HUES48 (cell line): ENCODE results near the gene FUT6.
"Not testable (repeated sequence)": the region's sequence is repeated elsewhere in the genome, so short reads cannot be mapped to it uniquely, and the experiment has no call there.

ENCODE experiments used
- H3K27ac ChIP-seq: one replicate; pipeline ENCODE4 v1.7.0; 2013; ENCODE audit warnings: low read depth, low read length, inconsistent platforms
- H3K27me3 ChIP-seq: 2 replicates; pipeline ENCODE4 v1.6.1; 2013; ENCODE audit warnings: mild to moderate bottlenecking, low read length; ENCODE audit not compliant: control insufficient read depth, insufficient read depth
- H3K36me3 ChIP-seq: 2 replicates; pipeline ENCODE4 v1.6.1; 2013; ENCODE audit warnings: low read length; ENCODE audit not compliant: control insufficient read depth, insufficient read depth
- H3K4me1 ChIP-seq: 2 replicates; pipeline ENCODE4 v1.6.1; 2013; ENCODE audit warnings: mild to moderate bottlenecking, low read length; ENCODE audit not compliant: control insufficient read depth, insufficient read depth
- H3K4me3 ChIP-seq: 2 replicates; pipeline ENCODE4 v1.5.1; 2013; ENCODE audit warnings: mild to moderate bottlenecking, low read depth, low read length
- H3K9ac ChIP-seq: 2 replicates; pipeline ENCODE4 v1.6.1; 2013; ENCODE audit warnings: mild to moderate bottlenecking, low read depth, low read length, moderate library complexity
- H3K9me3 ChIP-seq: 2 replicates; pipeline ENCODE4 v1.6.1; 2013; ENCODE audit warnings: low read length; ENCODE audit not compliant: control insufficient read depth, insufficient read depth

The FUT6 gene, protein sequence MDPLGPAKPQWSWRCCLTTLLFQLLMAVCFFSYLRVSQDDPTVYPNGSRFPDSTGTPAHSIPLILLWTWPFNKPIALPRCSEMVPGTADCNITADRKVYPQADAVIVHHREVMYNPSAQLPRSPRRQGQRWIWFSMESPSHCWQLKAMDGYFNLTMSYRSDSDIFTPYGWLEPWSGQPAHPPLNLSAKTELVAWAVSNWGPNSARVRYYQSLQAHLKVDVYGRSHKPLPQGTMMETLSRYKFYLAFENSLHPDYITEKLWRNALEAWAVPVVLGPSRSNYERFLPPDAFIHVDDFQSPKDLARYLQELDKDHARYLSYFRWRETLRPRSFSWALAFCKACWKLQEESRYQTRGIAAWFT

GRCh38 chr19:5839065-5840017 is at the start of gene FUT6:
Gene FUT6, minus strand, starts transcription at chr19:5839702. Its CDS starts 7,135 bp downstream, at chr19:5832567.
- Histone ChIP-seq H3K9ac (no peak within 1 kb of the TSS), H3K4me1 (no peaks in the 10 kb centered on the region), H3K9me3 (no peaks in the 10 kb centered on the region), H3K27me3 (no peaks in the 10 kb centered on the region), H3K36me3 (no peaks in the 10 kb centered on the region), H3K4me3 (no peak within 1 kb of the TSS), H3K27ac (no peak within 1 kb of the TSS)

DNA sequence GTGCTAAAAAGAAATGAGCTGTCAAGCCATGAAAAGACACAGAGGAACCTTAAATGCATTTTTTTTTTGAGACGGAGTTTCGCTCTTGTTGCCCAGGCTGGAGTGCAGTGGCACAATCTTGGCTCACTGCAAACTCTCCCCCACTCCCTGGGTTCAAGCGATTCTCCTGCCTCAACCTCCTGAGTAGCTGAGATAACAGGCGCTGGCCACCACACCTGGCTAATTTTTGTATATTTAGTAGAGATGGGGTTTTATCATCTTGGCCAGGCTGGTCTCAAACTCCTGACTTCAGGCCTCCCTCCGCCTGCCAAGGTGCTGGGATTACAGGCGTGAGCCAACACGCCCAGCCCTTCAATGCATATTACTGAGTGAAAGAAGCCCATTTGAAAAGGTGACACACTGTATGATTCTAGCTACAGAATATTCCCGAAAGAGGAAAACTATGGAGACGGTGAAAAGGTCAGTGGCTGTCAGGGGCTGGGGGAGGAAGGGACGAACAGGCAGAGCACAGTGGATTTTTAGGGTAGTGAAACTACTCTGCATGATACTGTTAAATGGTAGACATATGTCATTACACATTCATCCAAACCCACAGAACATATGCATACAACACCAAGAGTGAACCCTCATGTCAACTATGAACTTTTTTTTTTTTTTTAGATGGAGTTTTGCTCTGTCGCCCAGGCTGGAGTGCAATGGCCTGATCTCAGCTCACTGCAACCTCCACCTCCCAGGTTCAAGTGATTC is 44.7 kb upstream of the FUT6 start:
- not testable (repeated sequence) for H3K4me1 ChIP-seq, H3K27me3 ChIP-seq, H3K36me3 ChIP-seq, H3K9me3 ChIP-seq, H3K27ac ChIP-seq, H3K4me3 ChIP-seq, H3K9ac ChIP-seq

DNA sequence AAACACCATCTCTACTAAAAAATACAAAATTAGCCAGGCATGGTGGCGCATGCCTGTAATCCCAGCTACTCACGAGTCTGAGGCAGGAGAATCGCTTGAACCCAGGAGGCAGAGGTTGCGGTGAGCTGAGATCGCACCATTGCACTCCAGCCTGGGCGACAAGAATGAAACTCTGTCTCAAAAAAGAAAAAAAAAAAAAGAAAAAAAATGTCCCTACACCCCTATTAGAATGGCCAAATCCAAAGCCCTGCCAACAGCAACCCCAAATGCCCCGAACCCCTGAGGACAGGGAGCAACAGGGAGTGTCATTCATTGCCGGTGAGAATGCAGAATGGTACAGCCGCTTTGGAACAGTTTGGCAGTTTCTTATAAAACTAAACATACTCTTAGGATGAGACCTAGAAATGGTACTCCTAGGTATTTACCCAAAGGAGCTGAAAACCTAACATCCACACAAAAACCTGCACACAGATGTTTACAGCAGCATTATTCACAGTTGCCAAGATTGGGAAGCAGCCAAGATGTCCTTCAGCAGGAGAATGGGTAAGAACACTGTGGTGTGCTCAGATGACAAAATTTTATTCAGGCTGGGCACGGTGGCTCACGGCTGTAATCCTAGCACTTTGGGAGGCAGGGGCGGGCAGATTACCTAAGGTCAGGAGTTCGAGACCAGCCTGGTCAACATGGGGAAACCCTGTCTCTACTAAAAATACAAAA is 43.8 kb upstream of the FUT6 start:
- not testable (repeated sequence) for H3K9me3 ChIP-seq, H3K4me3 ChIP-seq, H3K36me3 ChIP-seq, H3K4me1 ChIP-seq, H3K27ac ChIP-seq, H3K9ac ChIP-seq, H3K27me3 ChIP-seq

GRCh38 chr19:5882421-5882968 is 43.0 kb upstream of the FUT6 start:
- Histone ChIP-seq H3K4me1 (peaks cover 6% of the 10 kb centered on the region; the same call in 1 of the 2 replicates), H3K36me3 (no peaks in the 10 kb centered on the region), H3K9me3 (no peaks in the 10 kb centered on the region), H3K27me3 (no peaks in the 10 kb centered on the region), H3K4me3 (no peak overlapping the region), H3K27ac (no peak overlapping the region), H3K9ac (no peak overlapping the region)

DNA sequence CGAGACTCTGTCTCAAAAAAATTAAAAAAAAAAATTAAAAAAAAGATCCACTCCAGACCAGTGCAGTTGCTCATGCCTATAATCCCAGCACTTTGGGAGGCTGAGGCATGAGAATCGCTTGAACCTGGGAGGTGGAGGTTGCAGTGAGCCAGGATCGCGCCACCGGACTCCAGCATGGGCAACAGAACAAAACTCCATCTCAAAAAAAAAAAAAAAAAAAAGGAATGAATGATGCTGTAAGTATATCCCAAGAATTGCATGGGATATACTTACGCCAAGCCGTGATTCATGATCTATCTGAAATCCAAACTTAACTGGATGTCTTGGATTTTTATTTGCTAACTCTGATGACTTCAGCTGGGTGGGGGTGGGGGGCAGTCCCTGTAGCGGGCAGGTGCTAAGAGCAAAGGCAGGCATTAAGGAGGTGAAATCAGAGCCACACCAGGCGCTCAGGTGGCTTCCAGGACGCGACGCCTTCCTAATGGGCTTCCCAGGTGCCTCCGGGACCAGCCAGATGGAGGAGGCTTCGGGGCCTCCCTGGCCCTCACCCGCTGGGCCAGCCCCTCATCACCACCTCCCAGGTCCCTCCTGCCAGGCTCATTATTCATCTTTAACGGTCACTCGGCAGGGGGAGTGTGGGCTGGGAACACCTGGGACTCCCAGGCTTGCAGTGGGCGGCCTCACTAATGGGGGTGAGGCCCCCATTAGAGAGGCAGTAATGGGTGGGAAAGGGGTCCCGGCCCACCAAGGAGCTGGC is 42.2 kb upstream of the FUT6 start:
- Histone ChIP-seq H3K36me3 (no peaks in the 10 kb centered on the region), H3K4me1 (peaks cover 6% of the 10 kb centered on the region; the same call in 1 of the 2 replicates), H3K9ac (no peak overlapping the region), H3K9me3 (no peaks in the 10 kb centered on the region), H3K4me3 (no peak overlapping the region), H3K27ac (no peak overlapping the region), H3K27me3 (no peaks in the 10 kb centered on the region)

- no peaks in the 10 kb centered on the region for H3K36me3 ChIP-seq
- no peak overlapping the region for H3K4me3 ChIP-seq
- no peaks in the 10 kb centered on the region for H3K9me3 ChIP-seq
- H3K27me3 ChIP-seq, result no peaks in the 10 kb centered on the region
- H3K27ac ChIP-seq, result peak overlapping the region; percentile 20
- H3K9ac ChIP-seq, result no peak overlapping the region
- peaks cover 6% of the 10 kb centered on the region; the same call in 1 of the 2 replicates for H3K4me1 ChIP-seq
Measured at GRCh38 chr19:5880604-5881078, 41.1 kb upstream of the FUT6 start.

DNA sequence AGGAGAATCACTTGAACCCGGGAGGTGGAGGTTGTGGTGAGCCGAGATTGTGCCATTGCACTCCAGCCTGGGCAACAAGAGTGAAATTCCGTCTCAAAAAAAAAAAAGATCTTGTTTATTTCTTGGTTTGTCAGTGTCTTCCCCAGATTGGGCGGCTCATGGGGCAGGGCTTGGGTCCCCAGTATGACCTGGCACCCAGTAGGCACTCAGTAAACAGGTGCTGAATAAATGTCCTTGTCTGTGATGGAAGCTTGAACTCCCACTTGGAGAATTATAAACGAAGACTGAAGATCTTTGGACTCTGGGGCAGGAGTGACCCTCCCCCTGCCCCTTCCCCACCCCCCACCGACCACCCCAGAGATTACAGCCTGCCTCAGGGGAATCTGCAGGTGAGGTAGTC is 40.7 kb upstream of the FUT6 start:
- Histone ChIP-seq H3K27ac (peak overlapping the region; percentile 20), H3K36me3 (no peaks in the 10 kb centered on the region), H3K9ac (no peak overlapping the region), H3K4me3 (no peak overlapping the region), H3K4me1 (peaks cover 6% of the 10 kb centered on the region; the same call in 1 of the 2 replicates), H3K27me3 (no peaks in the 10 kb centered on the region), H3K9me3 (no peaks in the 10 kb centered on the region)

GRCh38 chr19:5877882-5878281 is 38.4 kb upstream of the FUT6 start:
- H3K36me3 ChIP-seq, result no peaks in the 10 kb centered on the region
- no peaks in the 10 kb centered on the region for H3K9me3 ChIP-seq
- H3K9ac ChIP-seq, result no peak overlapping the region
- H3K4me3 ChIP-seq, result no peak overlapping the region
- no peaks in the 10 kb centered on the region for H3K27me3 ChIP-seq
- no peak overlapping the region for H3K27ac ChIP-seq
- peaks cover 6% of the 10 kb centered on the region; the same call in 1 of the 2 replicates for H3K4me1 ChIP-seq

DNA sequence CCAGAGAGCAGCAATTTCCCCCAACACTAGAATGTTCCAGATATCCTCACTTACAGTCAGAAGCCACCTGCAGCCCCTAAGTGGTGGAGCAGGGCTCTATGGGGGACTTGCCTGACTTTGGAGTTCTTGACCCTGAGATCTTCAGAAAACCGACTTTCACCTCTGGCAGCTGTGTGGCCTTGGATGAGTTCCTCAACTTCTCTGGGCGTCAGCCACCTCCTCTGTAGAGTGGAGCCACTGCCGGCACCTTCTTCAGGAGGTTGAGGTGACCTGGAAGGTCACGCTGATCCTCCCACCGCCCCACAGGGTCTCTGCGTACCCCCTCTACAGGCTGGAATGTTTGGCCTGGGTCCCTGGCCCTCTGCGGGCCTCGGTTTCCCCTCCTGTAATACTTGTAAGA is 37.9 kb upstream of the FUT6 start:
- Histone ChIP-seq H3K4me3 (no peak overlapping the region), H3K27ac (no peak overlapping the region), H3K27me3 (no peaks in the 10 kb centered on the region), H3K4me1 (peaks cover 6% of the 10 kb centered on the region; the same call in 1 of the 2 replicates), H3K36me3 (no peaks in the 10 kb centered on the region), H3K9ac (no peak overlapping the region), H3K9me3 (no peaks in the 10 kb centered on the region)
